ENCODE results near the gene PARL.

PARL gene

DNA sequence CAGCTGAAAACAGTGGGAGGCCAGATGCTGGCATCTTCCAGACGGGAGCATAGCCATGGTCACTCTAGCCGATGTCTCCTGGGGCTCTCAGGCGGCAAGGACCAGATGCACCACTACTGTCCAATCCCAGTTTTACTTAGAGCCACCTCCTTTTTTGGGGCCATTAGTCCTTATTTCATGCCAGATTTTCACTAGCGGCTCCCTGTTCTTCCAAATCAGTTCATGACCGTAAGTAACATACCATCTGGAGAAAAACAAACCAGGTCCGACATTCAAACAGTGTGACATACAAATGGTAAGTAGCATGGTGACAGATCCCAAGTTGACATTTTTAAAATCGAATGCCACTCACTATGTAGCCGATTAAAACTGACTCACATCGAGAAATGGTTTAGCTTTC is 55.2 kb downstream of the PARL start:
- no peak overlapping the region for H3K18ac ChIP-seq (ENCODE audit: low read length)
- H2BK15ac ChIP-seq (ENCODE audit: low read length): no peak overlapping the region
- WGBS, 2 donors (ENCODE audit: extremely low coverage in 2 of 2, insufficient read length in 2 of 2, insufficient replicate concordance in 1 of 2): no CpG with 5 or more reads among the region's 9 CpGs
- no peak overlapping the region for H3K14ac ChIP-seq (ENCODE audit: low read length)
- no peak overlapping the region for H3K27ac ChIP-seq (replicated peaks; ENCODE audit: low read length)
- H3K23ac ChIP-seq (ENCODE audit: low read depth, low read length, poor library complexity): no peak overlapping the region
- no peak overlapping the region for H4K91ac ChIP-seq (ENCODE audit: low read depth, low read length, poor library complexity)
- no peak overlapping the region for H2BK12ac ChIP-seq (ENCODE audit: low read length)
- no peak overlapping the region for H3K9ac ChIP-seq (ENCODE audit: low read depth, low read length, poor library complexity)
- peaks cover 11 to 58% of the 10 kb centered on the region in 2 donors for H3K36me3 ChIP-seq (replicated peaks in 1 of 2; ENCODE audit: control insufficient read depth in 2 of 2, insufficient read depth in 2 of 2, low read length in 2 of 2)
- no peak overlapping the region for H3K4me3 ChIP-seq (ENCODE audit: low read length in 2 of 2)
- H3K4me1 ChIP-seq (ENCODE audit: control insufficient read depth in 2 of 2, insufficient read depth in 1 of 2, low read depth in 1 of 2, low read length in 2 of 2): peaks cover 2 to 11% of the 10 kb centered on the region in 2 donors
- no peak overlapping the region for H4K8ac ChIP-seq (ENCODE audit: low read depth, low read length)
- no peaks in the 10 kb centered on the region for H3K27me3 ChIP-seq (ENCODE audit: control insufficient read depth in 3 of 3, insufficient read depth in 3 of 3, low read depth in 1 of 3, low read length in 3 of 3)
- H3K9me3 ChIP-seq (replicated peaks in 1 of 2; ENCODE audit: control insufficient read depth in 2 of 2, insufficient read depth in 1 of 2, low read depth in 1 of 2, low read length in 2 of 2): no peaks in the 10 kb centered on the region
- no peak overlapping the region for H2BK120ac ChIP-seq (ENCODE audit: low read depth, low read length)
- H2BK5ac ChIP-seq (ENCODE audit: low read length): no peak overlapping the region
- H3K79me1 ChIP-seq (ENCODE audit: low read depth, low read length): no peaks in the 10 kb centered on the region
- H3K4me2 ChIP-seq (ENCODE audit: insufficient read depth, low read length, poor library complexity, severe bottlenecking): no peak overlapping the region
- no peak overlapping the region for H2AK5ac ChIP-seq (ENCODE audit: low read depth, low read length)
- H3K4ac ChIP-seq (ENCODE audit: low read length): no peak overlapping the region
- no peak for DNase-seq (ENCODE audit: low spot score)
- no peak overlapping the region for H2AFZ ChIP-seq (ENCODE audit: low read length)

DNA sequence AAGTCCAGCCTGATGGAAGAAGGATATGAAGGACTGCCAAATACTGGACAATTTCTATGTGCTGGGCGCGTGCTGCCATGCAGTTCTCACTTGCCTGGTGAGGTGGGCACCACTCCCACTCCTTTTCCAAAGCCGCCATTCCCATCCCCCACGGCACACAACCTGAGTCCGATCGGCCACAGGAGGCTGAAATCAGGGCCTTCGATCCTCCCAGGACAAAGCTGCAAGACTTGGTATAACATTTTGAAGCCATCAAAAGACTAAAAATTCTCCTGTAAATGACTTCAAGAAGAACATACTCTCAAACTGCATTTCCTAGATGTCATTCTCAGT is 56.2 kb downstream of the PARL start:
- Histone ChIP-seq H3K27ac (replicated peaks; ENCODE audit: low read length) (no peak overlapping the region), H2BK5ac (ENCODE audit: low read length) (peak overlapping the region; percentile 8), H4K91ac (ENCODE audit: low read depth, low read length, poor library complexity) (no peak overlapping the region), H3K4me3 (ENCODE audit: low read length in 2 of 2) (no peak overlapping the region), H2BK120ac (ENCODE audit: low read depth, low read length) (no peak overlapping the region), H3K9me3 (replicated peaks in 1 of 2; ENCODE audit: control insufficient read depth in 2 of 2, insufficient read depth in 1 of 2, low read depth in 1 of 2, low read length in 2 of 2) (no peaks in the 10 kb centered on the region), H3K27me3 (ENCODE audit: control insufficient read depth in 3 of 3, insufficient read depth in 3 of 3, low read depth in 1 of 3, low read length in 3 of 3) (peaks cover 0 to 3% (median 0%) of the 10 kb centered on the region in 3 experiments), H2AFZ (ENCODE audit: low read length) (no peak overlapping the region), H3K9ac (ENCODE audit: low read depth, low read length, poor library complexity) (no peak overlapping the region), H3K23ac (ENCODE audit: low read depth, low read length, poor library complexity) (no peak overlapping the region), H3K18ac (ENCODE audit: low read length) (no peak overlapping the region), H3K36me3 (replicated peaks in 1 of 2; ENCODE audit: control insufficient read depth in 2 of 2, insufficient read depth in 2 of 2, low read length in 2 of 2) (peaks cover 11 to 50% of the 10 kb centered on the region in 2 donors), H3K4me1 (ENCODE audit: control insufficient read depth in 2 of 2, insufficient read depth in 1 of 2, low read depth in 1 of 2, low read length in 2 of 2) (peaks cover 2 to 10% of the 10 kb centered on the region in 2 donors), H2BK12ac (ENCODE audit: low read length) (no peak overlapping the region), H2BK15ac (ENCODE audit: low read length) (no peak overlapping the region), H3K4ac (ENCODE audit: low read length) (no peak overlapping the region), H3K79me1 (ENCODE audit: low read depth, low read length) (no peaks in the 10 kb centered on the region), H3K4me2 (ENCODE audit: insufficient read depth, low read length, poor library complexity, severe bottlenecking) (no peak overlapping the region), H4K8ac (ENCODE audit: low read depth, low read length) (no peak overlapping the region), H3K14ac (ENCODE audit: low read length) (no peak overlapping the region), H2AK5ac (ENCODE audit: low read depth, low read length) (no peak overlapping the region)
- no peak for DNase-seq (ENCODE audit: low spot score)
- WGBS, 2 donors (ENCODE audit: extremely low coverage in 2 of 2, insufficient read length in 2 of 2, insufficient replicate concordance in 1 of 2): no CpG with 5 or more reads among the region's 7 CpGs

DNA sequence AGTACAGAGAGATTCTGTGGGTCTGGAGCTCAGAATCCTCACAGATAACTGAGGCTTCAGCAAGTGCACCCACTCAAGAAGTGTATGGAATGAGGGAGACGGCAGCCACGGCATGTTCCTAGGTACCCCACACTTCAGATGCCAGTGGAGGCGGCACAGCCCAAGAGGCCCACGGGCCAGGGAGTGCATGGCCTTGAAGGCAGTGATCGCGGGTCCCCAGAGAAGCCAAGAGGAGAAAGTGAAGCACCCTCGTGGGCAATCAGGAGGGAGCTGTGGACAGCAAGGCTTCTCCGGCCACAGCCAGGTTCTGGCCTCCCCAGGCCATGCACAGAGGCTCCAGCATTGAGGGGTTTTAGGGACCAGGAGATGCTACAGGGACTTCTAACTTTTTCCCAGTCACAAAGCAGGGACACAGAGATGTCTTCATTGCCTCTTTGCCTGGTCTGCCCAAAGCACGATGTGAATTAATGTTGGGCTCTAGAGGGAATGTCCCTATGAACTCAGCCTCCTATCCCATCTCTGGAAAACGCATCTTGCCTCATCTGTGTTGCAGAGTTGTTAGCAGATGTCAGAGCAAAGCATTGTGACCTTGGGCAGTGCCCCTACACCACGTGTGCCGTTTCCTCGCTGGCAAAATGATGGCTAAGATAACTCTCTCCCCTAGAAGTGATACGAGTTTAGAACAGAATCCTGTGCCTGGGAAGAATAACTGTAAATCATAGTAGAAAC is 56.7 kb downstream of the PARL start:
- WGBS, 2 donors (ENCODE audit: extremely low coverage in 2 of 2, insufficient read length in 2 of 2, insufficient replicate concordance in 1 of 2): no CpG with 5 or more reads among the region's 14 CpGs
- Histone ChIP-seq H3K4me1 (ENCODE audit: control insufficient read depth in 2 of 2, insufficient read depth in 1 of 2, low read depth in 1 of 2, low read length in 2 of 2) (peaks cover 2 to 5% of the 10 kb centered on the region in 2 donors), H3K18ac (ENCODE audit: low read length) (no peak overlapping the region), H2AK5ac (ENCODE audit: low read depth, low read length) (no peak overlapping the region), H4K8ac (ENCODE audit: low read depth, low read length) (no peak overlapping the region), H4K91ac (ENCODE audit: low read depth, low read length, poor library complexity) (no peak overlapping the region), H3K79me1 (ENCODE audit: low read depth, low read length) (no peaks in the 10 kb centered on the region), H2BK120ac (ENCODE audit: low read depth, low read length) (no peak overlapping the region), H3K36me3 (replicated peaks in 1 of 2; ENCODE audit: control insufficient read depth in 2 of 2, insufficient read depth in 2 of 2, low read length in 2 of 2) (peaks cover 8 to 45% of the 10 kb centered on the region in 2 donors), H3K4ac (ENCODE audit: low read length) (no peak overlapping the region), H3K9me3 (replicated peaks in 1 of 2; ENCODE audit: control insufficient read depth in 2 of 2, insufficient read depth in 1 of 2, low read depth in 1 of 2, low read length in 2 of 2) (no peaks in the 10 kb centered on the region), H3K27me3 (ENCODE audit: control insufficient read depth in 3 of 3, insufficient read depth in 3 of 3, low read depth in 1 of 3, low read length in 3 of 3) (peaks cover 0 to 3% (median 0%) of the 10 kb centered on the region in 3 experiments), H2BK15ac (ENCODE audit: low read length) (no peak overlapping the region), H3K4me2 (ENCODE audit: insufficient read depth, low read length, poor library complexity, severe bottlenecking) (no peak overlapping the region), H3K4me3 (ENCODE audit: low read length in 2 of 2) (no peak overlapping the region), H3K27ac (replicated peaks; ENCODE audit: low read length) (no peak overlapping the region), H2BK12ac (ENCODE audit: low read length) (no peak overlapping the region), H2AFZ (ENCODE audit: low read length) (no peak overlapping the region), H2BK5ac (ENCODE audit: low read length) (peak overlapping the region; percentile 8), H3K23ac (ENCODE audit: low read depth, low read length, poor library complexity) (no peak overlapping the region), H3K9ac (ENCODE audit: low read depth, low read length, poor library complexity) (no peak overlapping the region), H3K14ac (ENCODE audit: low read length) (no peak overlapping the region)
- no peak for DNase-seq (ENCODE audit: low spot score)

DNA sequence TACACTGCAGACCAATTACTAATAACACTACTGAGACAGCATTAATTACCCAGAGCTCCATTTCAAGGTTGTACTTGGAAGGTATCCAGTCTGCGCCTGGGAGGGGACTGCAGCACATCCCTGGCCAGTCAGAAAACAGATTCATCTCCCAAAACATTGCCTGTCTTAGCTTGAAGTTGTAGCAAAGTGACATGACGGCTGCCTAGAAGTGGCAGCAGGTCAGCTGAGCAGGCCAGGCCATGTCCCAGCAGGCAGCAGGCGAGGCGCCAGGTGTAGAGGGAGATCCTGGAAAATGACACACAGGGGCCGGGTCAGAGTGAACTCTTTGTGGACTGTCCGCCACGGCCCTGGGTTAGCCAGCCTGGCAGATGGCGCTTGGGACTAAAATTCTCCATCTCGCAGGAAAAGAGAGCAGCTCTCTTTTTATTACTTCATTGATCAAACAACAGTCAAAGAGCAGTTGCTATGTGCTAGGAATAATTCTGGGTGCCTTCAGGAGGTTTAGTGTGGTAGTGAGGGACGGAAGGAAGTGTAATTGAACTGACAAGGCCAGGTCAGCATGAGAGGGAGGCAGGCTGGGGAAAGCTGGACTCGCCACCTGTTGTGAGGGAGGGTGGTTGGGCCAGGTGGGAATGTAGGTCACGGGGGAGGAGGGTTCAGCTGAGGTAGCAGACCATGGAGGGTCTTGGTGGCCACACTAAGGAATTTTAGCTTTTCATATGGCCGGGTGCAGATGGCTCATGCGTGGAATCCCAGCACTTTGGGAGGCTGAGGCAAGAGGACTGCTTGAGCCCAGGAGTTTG is 58.0 kb downstream of the PARL start:
- DNase-seq (ENCODE audit: low spot score): no peak
- H3K23ac ChIP-seq (ENCODE audit: low read depth, low read length, poor library complexity): no peak overlapping the region
- no peak overlapping the region for H3K27ac ChIP-seq (replicated peaks; ENCODE audit: low read length)
- H2BK12ac ChIP-seq (ENCODE audit: low read length): no peak overlapping the region
- no peak overlapping the region for H4K8ac ChIP-seq (ENCODE audit: low read depth, low read length)
- no peak overlapping the region for H3K9ac ChIP-seq (ENCODE audit: low read depth, low read length, poor library complexity)
- H2AK5ac ChIP-seq (ENCODE audit: low read depth, low read length): no peak overlapping the region
- no CpG with 5 or more reads among the region's 14 CpGs for WGBS, 2 donors (ENCODE audit: extremely low coverage in 2 of 2, insufficient read length in 2 of 2, insufficient replicate concordance in 1 of 2)
- H2AFZ ChIP-seq (ENCODE audit: low read length): no peak overlapping the region
- H3K9me3 ChIP-seq (replicated peaks in 1 of 2; ENCODE audit: control insufficient read depth in 2 of 2, insufficient read depth in 1 of 2, low read depth in 1 of 2, low read length in 2 of 2): no peaks in the 10 kb centered on the region
- peaks cover 4 to 6% of the 10 kb centered on the region in 2 donors for H3K4me1 ChIP-seq (ENCODE audit: control insufficient read depth in 2 of 2, insufficient read depth in 1 of 2, low read depth in 1 of 2, low read length in 2 of 2)
- H3K79me1 ChIP-seq (ENCODE audit: low read depth, low read length): no peaks in the 10 kb centered on the region
- no peak overlapping the region for H4K91ac ChIP-seq (ENCODE audit: low read depth, low read length, poor library complexity)
- no peak overlapping the region for H2BK5ac ChIP-seq (ENCODE audit: low read length)
- no peak overlapping the region for H3K4me3 ChIP-seq (ENCODE audit: low read length in 2 of 2)
- H2BK15ac ChIP-seq (ENCODE audit: low read length): no peak overlapping the region
- no peak overlapping the region for H3K4me2 ChIP-seq (ENCODE audit: insufficient read depth, low read length, poor library complexity, severe bottlenecking)
- peaks cover 0 to 3% (median 0%) of the 10 kb centered on the region in 3 experiments for H3K27me3 ChIP-seq (ENCODE audit: control insufficient read depth in 3 of 3, insufficient read depth in 3 of 3, low read depth in 1 of 3, low read length in 3 of 3)
- peaks cover 2 to 35% of the 10 kb centered on the region in 2 donors for H3K36me3 ChIP-seq (replicated peaks in 1 of 2; ENCODE audit: control insufficient read depth in 2 of 2, insufficient read depth in 2 of 2, low read length in 2 of 2)
- H3K14ac ChIP-seq (ENCODE audit: low read length): no peak overlapping the region
- H3K18ac ChIP-seq (ENCODE audit: low read length): no peak overlapping the region
- no peak overlapping the region for H2BK120ac ChIP-seq (ENCODE audit: low read depth, low read length)
- H3K4ac ChIP-seq (ENCODE audit: low read length): no peak overlapping the region
